GM23338 (cell line): Measurements from ENCODE around the gene SENP6. TPM values are rescaled to one million over a fixed set of nuclear protein-coding genes. Genes with fewer than 3 reads are reported as not detected.
A peak's percentile ranks its signal among the peaks of the same experiment; 100 is the strongest.

ENCODE experiments used
- ATAC-seq: fragments of 200-7000 bp; cut with Tn5 transposase; 3 replicates; pipeline ENCODE4 v1.9.1; 2020
- DNase-seq: peaks from one replicate; pipeline ENCODE4 v3.0.0-alpha.2; 2015; ENCODE audit warnings: low spot score
- H2AFZ ChIP-seq: fragments of 200-600 bp; sonication (generic); 2 replicates; pipeline ENCODE4 v1.8.0; 2016; ENCODE audit warnings: antibody characterized with exemption, mild to moderate bottlenecking, moderate library complexity
- H3F3A ChIP-seq: fragments of 200-600 bp; sonication (generic); replicated peaks from 2 replicates; pipeline ENCODE4 v1.8.0; 2017; ENCODE audit warnings: antibody characterized with exemption, mixed run types, low read depth
- H3K27ac ChIP-seq: fragments of 200-600 bp; sonication (generic); 2 replicates; pipeline ENCODE4 v1.6.1; 2016; ENCODE audit warnings: low read depth
- H3K27me3 ChIP-seq: fragments of 200-600 bp; sonication (generic); 2 replicates; pipeline ENCODE4 v1.8.0; 2016; ENCODE audit warnings: mild to moderate bottlenecking, mixed run types, moderate library complexity; ENCODE audit not compliant: insufficient read depth
- H3K36me3 ChIP-seq: fragments of 200-600 bp; sonication (generic); 2 replicates; pipeline ENCODE4 v1.8.0; 2016; ENCODE audit warnings: mild to moderate bottlenecking; ENCODE audit not compliant: insufficient read depth
- H3K4me1 ChIP-seq: fragments of 200-600 bp; sonication (generic); 2 replicates; pipeline ENCODE4 v1.8.0; 2016; ENCODE audit warnings: mild to moderate bottlenecking, moderate library complexity; ENCODE audit not compliant: insufficient read depth
- H3K4me2 ChIP-seq: fragments of 200-600 bp; sonication (generic); 2 replicates; pipeline ENCODE4 v1.7.1; 2017; ENCODE audit warnings: mixed run types
- H3K4me3 ChIP-seq: fragments of 200-600 bp; sonication (generic); 2 replicates; pipeline ENCODE4 v1.6.1; 2016; ENCODE audit warnings: mixed run types
- H3K79me2 ChIP-seq: fragments of 200-600 bp; sonication (generic); replicated peaks from 2 replicates; pipeline ENCODE4 v1.8.0; 2017; ENCODE audit warnings: mild to moderate bottlenecking; ENCODE audit not compliant: insufficient read depth
- H3K9me2 ChIP-seq: fragments of 200-600 bp; sonication (generic); 2 replicates; pipeline ENCODE4 v1.8.0; 2017; ENCODE audit not compliant: insufficient read depth
- H4K20me1 ChIP-seq: fragments of 200-600 bp; sonication (generic); replicated peaks from 2 replicates; pipeline ENCODE4 v1.8.0; 2017; ENCODE audit warnings: mild to moderate bottlenecking; ENCODE audit not compliant: insufficient read depth
- H3K27ac Mint-ChIP-seq: 2 replicates; pipeline ENCODE4 v1.8.0; 2020; ENCODE audit warnings: inconsistent platforms, mild to moderate bottlenecking, moderate library complexity, mixed read lengths
- H3K27me3 Mint-ChIP-seq: 3 replicates; pipeline ENCODE4 v1.8.0; 2022; ENCODE audit warnings: low read depth, mild to moderate bottlenecking, moderate library complexity, mixed read lengths, inconsistent platforms; ENCODE audit not compliant: insufficient read depth, poor library complexity
- H3K36me3 Mint-ChIP-seq: 3 replicates; pipeline ENCODE4 v1.8.0; 2021; ENCODE audit warnings: low read depth, mild to moderate bottlenecking, inconsistent platforms, moderate library complexity, mixed read lengths
- H3K4me1 Mint-ChIP-seq: 3 replicates; pipeline ENCODE4 v1.8.0; 2020; ENCODE audit warnings: mild to moderate bottlenecking, inconsistent platforms, mixed read lengths
- H3K4me3 Mint-ChIP-seq: 3 replicates; pipeline ENCODE4 v1.8.0; 2021; ENCODE audit warnings: moderate library complexity, mild to moderate bottlenecking, inconsistent platforms, mixed read lengths
- H3K9me3 Mint-ChIP-seq: 3 replicates; pipeline ENCODE4 v1.8.0; 2020; ENCODE audit warnings: moderate library complexity, mild to moderate bottlenecking, inconsistent platforms, mixed read lengths
- CTCF ChIP-seq, 2 experiments: fragments of 200-600 bp in 1 of 2; sonication (generic) in 1 of 2; conservative IDR thresholded peaks; 2 replicates each; pipeline versions ENCODE4 v1.5.1 to v1.6.1; 2016 to 2017; ENCODE audit warnings: antibody characterized with exemption in 2 of 2, low read depth in 2 of 2, mild to moderate bottlenecking in 2 of 2, moderate library complexity in 1 of 2
- EZH2 ChIP-seq: fragments of 200-600 bp; sonication (generic); IDR thresholded peaks from one replicate; pipeline ENCODE4 v1.8.0; 2017; ENCODE audit warnings: antibody characterized with exemption, mild to moderate bottlenecking, low read depth; ENCODE audit not compliant: unreplicated experiment
- EZH2phosphoT487 ChIP-seq: fragments of 200-600 bp; sonication (generic); IDR thresholded peaks from one replicate; pipeline ENCODE4 v1.8.1; 2018; ENCODE audit warnings: antibody characterized with exemption; ENCODE audit not compliant: unreplicated experiment
- JUNB ChIP-seq: IDR thresholded peaks from one replicate; pipeline ENCODE4 v1.6.1; 2016; ENCODE audit warnings: antibody characterized with exemption; ENCODE audit not compliant: unreplicated experiment
- STAT1 ChIP-seq: IDR thresholded peaks from one replicate; pipeline ENCODE4 v1.6.1; 2016; ENCODE audit warnings: antibody characterized with exemption; ENCODE audit not compliant: unreplicated experiment
- ZNF331 ChIP-seq: fragments of 250-450 bp; sonication (Bioruptor Pico); IDR thresholded peaks from 2 replicates; pipeline ENCODE4 v1.5.0; 2020; ENCODE audit warnings: low read depth, mild to moderate bottlenecking, moderate library complexity
- ZNF462 ChIP-seq: fragments of 250-450 bp; sonication (Bioruptor Pico); IDR thresholded peaks from 2 replicates; pipeline ENCODE4 v1.5.0; 2020; ENCODE audit warnings: mild to moderate bottlenecking, moderate library complexity
- polyA plus RNA-seq: library from polyadenylated mRNA; unstranded; fragments of >200 nt; fragmentation: Nextera tagmentation; extraction: Ambion mirVana; gene quantifications from 2 replicates; pipeline ENCODE4 v1.2.1, GENCODE V29; 2016
- total RNA-seq: library from RNA; depleted of rRNA; stranded (reverse); fragments of >200 nt; shearing (Covaris generic); gene quantifications from 2 replicates; pipeline ENCODE4 v1.2.3, GENCODE V29; 2014

The SENP6 gene
- total and polyA plus RNA-seq, 2 experiments from 2014 or later, result 66.6 to 114 TPM

GRCh38 chr6:75631859-75632635, 30.4 kb downstream of the SENP6 start:
- ATAC-seq (no peak), DNase-seq (no peak)
- H3K36me3 Mint-ChIP-seq, result peaks cover 35% of the 10 kb centered on the region; the same call in 2 of the 3 replicates
- Histone ChIP-seq H4K20me1 (no peaks in the 10 kb centered on the region), H2AFZ (no peak overlapping the region), H3K36me3 (peaks cover 23% of the 10 kb centered on the region; the same call in 1 of the 2 replicates), H3F3A (no peaks in the 10 kb centered on the region), H3K27ac (no peak overlapping the region), H3K9me2 (no peaks in the 10 kb centered on the region), H3K27me3 (no peaks in the 10 kb centered on the region), H3K4me2 (no peak overlapping the region), H3K79me2 (peaks cover 43% of the 10 kb centered on the region), H3K4me1 (peaks cover 4% of the 10 kb centered on the region; the same call in 1 of the 2 replicates), H3K4me3 (no peak overlapping the region)
- H3K27ac Mint-ChIP-seq, result peak overlapping the region; percentile 16; the same call in 1 of the 2 replicates
- TF ChIP-seq STAT1, result no peak
- no peak for TF ChIP-seq EZH2
- TF ChIP-seq EZH2phosphoT487, result no peak
- TF ChIP-seq JUNB, result no peak
- TF ChIP-seq ZNF331 (CRISPR knock-in tag), result no peak
- TF ChIP-seq ZNF462 (CRISPR knock-in tag), result no peak
- TF ChIP-seq CTCF (conservative IDR thresholded peaks at IDR 0.05; ENCODE audit: low read depth in 2 of 2), result no peak
- H3K4me1 Mint-ChIP-seq, result peaks cover 6% of the 10 kb centered on the region; the same call in 2 of the 3 replicates
- H3K4me3 Mint-ChIP-seq, result no peak overlapping the region
- no peaks in the 10 kb centered on the region for H3K27me3 Mint-ChIP-seq
- H3K9me3 Mint-ChIP-seq, result no peaks in the 10 kb centered on the region
